Measurements from ENCODE around the gene CHST6.

DNA sequence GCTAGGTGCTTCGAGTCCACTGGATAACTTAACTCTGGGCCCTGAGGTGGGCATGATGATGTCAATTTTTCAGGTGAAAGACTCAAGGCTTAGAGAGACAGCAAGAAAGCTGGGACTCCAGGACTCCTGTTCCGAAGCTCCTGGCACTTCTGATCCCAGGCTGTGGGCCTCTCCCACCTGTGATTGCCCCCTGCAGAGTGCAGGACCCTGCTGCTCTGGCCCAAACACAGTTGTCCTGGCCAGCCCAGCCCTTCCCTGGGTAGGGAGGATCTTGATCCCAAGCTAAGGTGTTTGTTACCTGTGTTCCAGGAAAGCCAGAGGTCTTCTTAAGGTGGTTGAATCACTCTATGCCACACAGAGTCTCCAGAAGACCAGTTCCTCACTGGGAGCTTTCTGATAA lies 37.5 kb upstream of the CHST6 start:
- TF ChIP-seq, protein P1, sequence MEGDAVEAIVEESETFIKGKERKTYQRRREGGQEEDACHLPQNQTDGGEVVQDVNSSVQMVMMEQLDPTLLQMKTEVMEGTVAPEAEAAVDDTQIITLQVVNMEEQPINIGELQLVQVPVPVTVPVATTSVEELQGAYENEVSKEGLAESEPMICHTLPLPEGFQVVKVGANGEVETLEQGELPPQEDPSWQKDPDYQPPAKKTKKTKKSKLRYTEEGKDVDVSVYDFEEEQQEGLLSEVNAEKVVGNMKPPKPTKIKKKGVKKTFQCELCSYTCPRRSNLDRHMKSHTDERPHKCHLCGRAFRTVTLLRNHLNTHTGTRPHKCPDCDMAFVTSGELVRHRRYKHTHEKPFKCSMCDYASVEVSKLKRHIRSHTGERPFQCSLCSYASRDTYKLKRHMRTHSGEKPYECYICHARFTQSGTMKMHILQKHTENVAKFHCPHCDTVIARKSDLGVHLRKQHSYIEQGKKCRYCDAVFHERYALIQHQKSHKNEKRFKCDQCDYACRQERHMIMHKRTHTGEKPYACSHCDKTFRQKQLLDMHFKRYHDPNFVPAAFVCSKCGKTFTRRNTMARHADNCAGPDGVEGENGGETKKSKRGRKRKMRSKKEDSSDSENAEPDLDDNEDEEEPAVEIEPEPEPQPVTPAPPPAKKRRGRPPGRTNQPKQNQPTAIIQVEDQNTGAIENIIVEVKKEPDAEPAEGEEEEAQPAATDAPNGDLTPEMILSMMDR (conservative IDR thresholded peaks at IDR 0.05) = no peak
- no peak for TF ChIP-seq ZFX (IDR thresholded peaks at IDR 0.05)

Data from C4-2B (cell line).